Measurements from ENCODE around the gene APOA4.

DNA sequence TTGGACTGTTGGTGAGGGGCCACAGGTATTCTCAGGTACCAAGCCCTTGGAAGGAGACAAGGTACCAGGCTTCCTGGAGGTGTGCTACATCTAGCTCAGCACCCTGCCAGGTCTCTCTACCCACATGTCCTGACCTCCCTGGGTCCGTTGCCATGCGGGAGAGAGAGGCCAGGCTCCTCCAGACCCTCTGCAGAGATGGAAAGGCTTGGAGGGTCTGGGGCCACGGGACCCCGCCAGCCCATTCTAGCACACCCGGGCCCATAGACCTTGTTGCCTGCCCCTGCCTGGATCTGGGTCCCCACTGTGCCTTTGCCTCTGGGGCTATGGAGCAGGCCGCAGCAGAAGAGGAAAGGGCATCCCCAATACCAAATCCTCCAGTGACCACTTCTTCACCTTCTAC, 4.4 kb upstream of the APOA4 start:
- TF ChIP-seq, protein P1, sequence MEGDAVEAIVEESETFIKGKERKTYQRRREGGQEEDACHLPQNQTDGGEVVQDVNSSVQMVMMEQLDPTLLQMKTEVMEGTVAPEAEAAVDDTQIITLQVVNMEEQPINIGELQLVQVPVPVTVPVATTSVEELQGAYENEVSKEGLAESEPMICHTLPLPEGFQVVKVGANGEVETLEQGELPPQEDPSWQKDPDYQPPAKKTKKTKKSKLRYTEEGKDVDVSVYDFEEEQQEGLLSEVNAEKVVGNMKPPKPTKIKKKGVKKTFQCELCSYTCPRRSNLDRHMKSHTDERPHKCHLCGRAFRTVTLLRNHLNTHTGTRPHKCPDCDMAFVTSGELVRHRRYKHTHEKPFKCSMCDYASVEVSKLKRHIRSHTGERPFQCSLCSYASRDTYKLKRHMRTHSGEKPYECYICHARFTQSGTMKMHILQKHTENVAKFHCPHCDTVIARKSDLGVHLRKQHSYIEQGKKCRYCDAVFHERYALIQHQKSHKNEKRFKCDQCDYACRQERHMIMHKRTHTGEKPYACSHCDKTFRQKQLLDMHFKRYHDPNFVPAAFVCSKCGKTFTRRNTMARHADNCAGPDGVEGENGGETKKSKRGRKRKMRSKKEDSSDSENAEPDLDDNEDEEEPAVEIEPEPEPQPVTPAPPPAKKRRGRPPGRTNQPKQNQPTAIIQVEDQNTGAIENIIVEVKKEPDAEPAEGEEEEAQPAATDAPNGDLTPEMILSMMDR (conservative IDR thresholded peaks at IDR 0.05) = no peak
- no peak for TF ChIP-seq ZFX (IDR thresholded peaks at IDR 0.05)
